SHP77 (cell line): ENCODE data around the gene FFAR2.

Experiments used
- DNase-seq, 2 experiments: peaks; one replicate each; lab custom pipeline; 2025; lab: John Stamatoyannopoulos, UW

The FFAR2 gene

DNA sequence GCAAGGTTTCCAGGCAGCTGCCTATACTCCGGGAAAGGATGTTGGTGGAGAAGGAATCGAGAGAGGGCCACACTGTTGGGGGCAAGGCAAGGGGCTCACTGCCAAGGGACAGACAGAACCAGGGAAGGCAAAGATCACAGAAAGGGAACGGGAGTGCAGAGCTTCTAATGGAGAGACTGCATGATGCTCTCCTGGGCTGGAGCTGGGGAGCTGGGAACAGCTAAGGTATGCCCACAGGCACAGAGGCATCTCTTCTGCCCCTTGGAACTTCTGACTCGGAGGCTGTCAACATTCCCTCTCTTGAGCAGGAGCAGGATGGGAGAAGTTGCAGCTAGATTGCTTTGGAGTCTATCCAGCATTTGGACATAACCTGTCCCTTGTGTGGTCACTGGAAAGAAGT, 22.4 kb upstream of the FFAR2 start:
- no peak for DNase-seq

- no peak for DNase-seq
These were observed 20.9 kb upstream of the FFAR2 start for GRCh38 chr19:35427187-35427586.

- DNase-seq = no peak
These were observed 18.2 kb upstream of the FFAR2 start for GRCh38 chr19:35429698-35430408.

DNA sequence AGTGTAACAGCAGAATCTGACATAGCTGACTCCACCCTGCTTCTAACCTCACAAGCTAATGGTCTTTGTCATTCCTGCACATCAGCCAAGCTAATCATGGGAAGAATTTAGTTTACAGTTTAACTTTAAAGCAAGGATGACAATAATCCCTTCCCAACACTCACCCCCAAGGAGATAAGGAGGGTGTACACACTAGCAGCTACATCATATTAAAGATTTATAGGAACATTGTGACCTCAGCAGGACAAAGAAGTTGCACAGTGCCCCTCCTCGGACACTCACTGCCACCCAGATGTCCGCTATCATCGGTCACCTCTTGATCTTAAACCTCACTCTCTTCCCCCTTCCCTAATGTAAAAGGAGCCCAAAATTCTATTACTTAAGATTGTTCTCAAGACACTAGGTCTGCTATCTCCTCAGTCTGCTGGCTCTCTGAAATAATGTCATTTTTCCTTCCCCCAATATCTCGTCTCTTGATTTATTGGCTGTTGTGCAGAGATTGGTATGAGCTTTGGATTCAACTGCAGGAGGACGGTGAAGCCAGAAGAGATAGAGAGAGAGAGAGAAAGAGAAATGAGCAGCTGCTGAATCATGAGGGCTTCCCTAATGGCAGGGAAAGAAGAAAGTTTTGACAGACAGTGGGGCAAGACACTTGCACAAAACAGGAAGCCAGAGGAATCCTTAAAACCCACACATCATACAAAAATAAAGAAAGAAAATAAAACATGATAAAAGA, 17.5 kb upstream of the FFAR2 start:
- DNase-seq = no peak

DNA sequence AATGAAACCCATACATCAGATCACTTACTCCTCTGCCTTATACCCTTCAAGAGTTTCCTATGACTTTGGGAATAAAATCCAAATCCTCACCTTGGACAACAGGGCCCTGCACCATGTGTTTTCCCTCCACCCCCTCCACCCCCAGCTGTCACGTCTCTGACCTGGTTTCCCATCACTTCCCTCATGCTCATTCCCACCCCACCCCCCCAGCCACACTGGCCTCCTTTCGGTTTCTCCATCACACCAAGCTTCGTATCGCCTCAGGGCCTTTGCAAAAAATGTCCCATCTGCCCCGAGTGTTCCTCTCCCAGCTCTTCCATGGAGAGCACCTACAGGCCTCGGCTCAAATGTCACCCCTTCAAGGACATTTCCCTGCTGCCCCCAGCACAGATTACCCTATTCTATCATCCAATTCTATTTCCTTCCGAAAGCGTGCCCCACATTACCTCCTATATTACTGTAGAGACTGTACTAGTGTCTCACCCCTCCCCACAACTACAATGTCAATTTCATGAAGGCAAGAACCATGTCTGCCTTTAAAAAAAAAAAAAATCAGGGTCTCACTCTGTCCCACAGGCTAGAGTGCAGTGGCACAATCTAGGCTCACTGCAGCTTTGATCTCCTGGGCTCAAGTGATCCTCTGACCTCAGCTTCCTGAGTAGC, 16.8 kb upstream of the FFAR2 start:
- DNase-seq = no peak

DNA sequence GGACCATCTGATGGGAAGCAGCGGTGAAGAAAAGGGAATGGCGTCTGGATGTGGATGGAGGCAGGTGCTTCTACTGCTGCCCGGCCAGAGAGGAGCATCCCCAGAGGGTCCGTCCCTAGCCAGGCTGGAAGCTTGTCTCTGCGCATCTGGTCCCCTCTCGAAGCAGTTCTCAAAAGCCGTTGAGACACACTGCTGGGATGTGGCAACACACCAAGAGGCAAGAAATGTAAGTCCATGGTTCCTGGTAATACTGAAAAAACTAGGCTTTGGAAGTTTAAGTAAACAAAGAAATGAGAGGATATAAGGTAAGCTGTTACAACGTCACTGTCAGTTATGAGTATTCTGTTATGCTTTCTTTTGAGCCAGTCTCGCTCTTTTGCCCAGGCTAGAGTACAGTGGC, 15.1 kb upstream of the FFAR2 start:
- no peak for DNase-seq

DNA sequence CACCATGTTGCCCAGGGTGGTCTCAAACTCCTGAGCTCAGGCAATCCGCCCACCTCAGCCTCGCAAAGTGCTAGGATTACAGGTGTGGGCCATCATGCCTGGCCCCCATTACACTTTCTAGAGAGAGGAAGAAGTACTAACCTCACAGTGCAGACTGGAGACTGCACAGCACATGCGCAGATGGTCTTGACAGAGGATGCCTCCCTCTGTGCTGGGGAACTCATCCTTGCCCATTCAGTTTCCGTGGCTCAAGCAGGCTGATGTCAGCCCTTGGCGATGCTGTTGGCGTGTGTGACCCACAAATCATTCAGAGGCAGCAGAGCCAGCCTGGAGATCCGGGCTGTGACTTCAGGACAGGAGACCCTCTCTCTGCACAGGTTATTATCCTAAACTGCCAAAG, 14.6 kb upstream of the FFAR2 start:
- DNase-seq = no peak

DNA sequence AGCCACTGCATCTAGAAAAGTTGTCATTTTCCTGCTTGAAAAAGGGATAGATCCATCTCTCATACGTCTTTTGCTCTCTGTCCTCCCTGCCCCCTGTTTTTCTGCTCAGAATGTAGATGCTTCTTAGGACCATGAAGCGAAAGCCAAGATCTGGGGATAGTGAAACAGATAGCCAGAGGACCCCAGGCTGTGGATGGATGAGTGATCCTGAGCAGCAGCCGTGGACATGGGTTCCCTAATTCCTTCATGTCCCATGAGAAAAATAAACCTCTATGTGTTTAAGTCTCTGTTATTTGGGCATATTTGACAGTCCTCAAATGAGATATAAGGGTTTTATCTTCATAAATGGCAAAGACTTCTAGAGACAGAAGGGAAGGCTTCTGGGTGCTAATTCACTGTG, 12.2 kb upstream of the FFAR2 start:
- no peak for DNase-seq

- DNase-seq = no peak
These were observed 11.3 kb upstream of the FFAR2 start for GRCh38 chr19:35436477-35437405.

GRCh38 chr19:35437406-35437951, 10.6 kb upstream of the FFAR2 start:
- DNase-seq = no peak

- no peak for DNase-seq
These were observed 10.0 kb upstream of the FFAR2 start for GRCh38 chr19:35438096-35438495.

DNA sequence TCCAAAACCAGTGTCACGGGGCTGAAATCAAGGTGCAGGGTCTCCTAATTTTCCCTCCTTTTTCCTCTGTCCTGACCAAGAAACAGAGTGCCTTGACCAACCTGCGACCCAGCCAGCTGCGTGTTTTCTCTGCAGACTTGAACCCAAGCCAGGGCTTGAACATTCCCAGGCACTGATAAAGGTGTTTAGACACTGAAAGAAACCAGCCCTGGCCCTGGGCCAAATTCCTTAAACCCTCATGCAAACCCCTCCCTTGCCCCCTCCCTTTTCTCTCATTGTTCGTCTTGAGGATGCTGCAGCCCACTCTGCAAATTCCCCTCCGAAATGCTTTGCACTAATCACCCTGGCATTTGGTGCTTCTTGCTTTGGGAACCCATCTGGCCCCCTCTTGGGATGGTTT, 9.5 kb upstream of the FFAR2 start:
- DNase-seq = no peak

GRCh38 chr19:35439921-35440320, 8.1 kb upstream of the FFAR2 start:
- no peak for DNase-seq

- no peak for DNase-seq
These were observed 6.0 kb upstream of the FFAR2 start for GRCh38 chr19:35442091-35442490.

- no peak for DNase-seq
These were observed 3.3 kb upstream of the FFAR2 start for GRCh38 chr19:35444735-35445134.

- no peak for DNase-seq
These were observed 2.0 kb upstream of the FFAR2 start for GRCh38 chr19:35445826-35446593.

- peak; percentile 24 to 35 for DNase-seq
These were observed 1.4 kb downstream of the FFAR2 start for GRCh38 chr19:35449359-35450043.

DNA sequence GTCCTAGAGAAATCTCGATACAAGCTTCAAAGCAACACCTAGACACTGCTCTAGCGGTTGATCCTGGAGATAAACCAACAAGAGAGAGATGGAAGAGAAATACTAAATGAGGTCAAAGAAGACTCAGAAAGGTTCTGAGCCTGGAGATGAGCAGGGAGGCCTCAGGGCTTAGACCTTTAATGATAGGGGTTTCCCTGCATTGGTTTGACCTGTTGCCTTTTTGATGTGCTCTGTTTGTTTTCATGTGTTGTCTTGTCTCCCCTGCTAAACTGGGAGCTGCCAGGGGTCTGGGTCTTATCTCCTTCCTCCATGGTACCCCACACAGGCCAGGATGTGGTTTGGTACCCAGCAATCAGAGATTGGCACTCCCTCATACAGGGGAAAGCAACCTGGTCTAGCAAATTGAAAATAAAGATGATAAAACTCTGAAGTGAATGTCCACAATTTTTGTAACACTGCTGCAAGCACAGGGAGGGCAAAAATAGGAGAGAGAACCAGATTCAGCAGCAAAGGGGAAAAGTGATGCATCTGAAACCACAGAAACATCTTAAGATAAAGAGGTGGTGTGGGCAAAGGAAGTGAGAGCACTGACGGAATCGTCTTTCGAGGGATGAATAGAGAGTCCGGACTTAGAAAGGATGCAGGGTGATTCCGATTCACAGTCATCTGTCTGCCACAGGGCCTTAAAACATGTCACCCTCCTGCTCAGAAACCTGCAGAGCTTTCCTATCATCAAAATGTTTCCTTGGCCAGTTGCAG, 3.5 kb downstream of the FFAR2 start:
- no peak for DNase-seq

DNA sequence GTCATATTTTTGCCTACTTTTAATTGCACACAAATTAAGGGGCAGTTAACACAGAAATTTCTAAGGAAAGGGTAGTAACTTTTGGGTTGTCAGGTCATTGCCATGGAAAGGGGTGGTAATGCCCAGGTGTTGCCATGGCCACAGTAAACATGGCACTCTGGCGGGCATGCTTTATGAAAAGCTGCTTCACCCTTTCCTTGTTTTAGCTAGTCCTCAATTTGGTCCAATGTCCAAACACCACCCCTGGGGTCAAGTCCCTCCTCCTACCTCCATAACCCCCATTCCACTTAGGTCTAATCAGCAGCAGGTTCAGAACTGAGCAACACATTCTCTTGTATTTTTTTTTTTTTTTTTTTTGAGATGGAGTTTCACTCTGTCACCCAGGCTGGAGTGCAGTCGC, 6.6 kb downstream of the FFAR2 start:
- DNase-seq = no peak
